ENCODE measurements around the gene TMEM134.

GRCh38 chr11:67453816-67454732 is 15.0 kb downstream of the TMEM134 start:
- TF ChIP-seq CTCF (IDR thresholded peaks at IDR 0.05) (no peak), ZFX (IDR thresholded peaks at IDR 0.05; ENCODE audit: borderline replicate concordance) (no peak)

Measured in 22Rv1 (cell line).